Activated T-cell treated with anti-CD3 and anti-CD28 coated beads for 48 hours (primary cell): ENCODE data around the gene CPNE6.

Experiments
- DNase-seq: peaks from one replicate; pipeline ENCODE4 v3.0.0-alpha.2; 2020; ENCODE audit warnings: low read depth

CPNE6 gene

GRCh38 chr14:24069411-24069735 is 2.0 kb upstream of the CPNE6 start:
- DNase-seq: no peak

GRCh38 chr14:24070285-24071143 is 848 bp upstream of the CPNE6 start:
- no peak for DNase-seq

- no peak for DNase-seq
These were observed 571 bp downstream of the CPNE6 start for GRCh38 chr14:24071836-24072430.

GRCh38 chr14:24072436-24072835 is 1.1 kb downstream of the CPNE6 start:
- no peak for DNase-seq

GRCh38 chr14:24072881-24073877 is 1.8 kb downstream of the CPNE6 start:
- no peak for DNase-seq

GRCh38 chr14:24074625-24075484 is 3.5 kb downstream of the CPNE6 start:
- DNase-seq: no peak

- DNase-seq: no peak
These were observed 4.3 kb downstream of the CPNE6 start for GRCh38 chr14:24075485-24076301.

- DNase-seq: no peak
These were observed 4.9 kb downstream of the CPNE6 start for GRCh38 chr14:24076302-24076601.

GRCh38 chr14:24077086-24077485 is 5.7 kb downstream of the CPNE6 start:
- DNase-seq: no peak

GRCh38 chr14:24078146-24078545 is 6.8 kb downstream of the CPNE6 start:
- no peak for DNase-seq

GRCh38 chr14:24079491-24080141 is 8.3 kb downstream of the CPNE6 start:
- no peak for DNase-seq

- no peak for DNase-seq
These were observed 8.8 kb downstream of the CPNE6 start for GRCh38 chr14:24080142-24080530.

- DNase-seq: peak; percentile 66
These were observed 9.8 kb downstream of the CPNE6 start for GRCh38 chr14:24080888-24081738.

GRCh38 chr14:24081739-24082211 is 10.4 kb downstream of the CPNE6 start:
- DNase-seq: no peak

- DNase-seq: no peak
These were observed 11.2 kb downstream of the CPNE6 start for GRCh38 chr14:24082411-24083080.

- DNase-seq: no peak
These were observed 12.1 kb downstream of the CPNE6 start for GRCh38 chr14:24083462-24083861.

GRCh38 chr14:24084440-24084839 is 13.1 kb downstream of the CPNE6 start:
- no peak for DNase-seq

GRCh38 chr14:24085215-24085614 is 13.9 kb downstream of the CPNE6 start:
- no peak for DNase-seq
